Measurements from ENCODE around the gene SUFU. TPM values are rescaled to one million over a fixed set of nuclear protein-coding genes. Genes with fewer than 3 reads are reported as not detected.

SUFU gene
- total RNA-seq, 1 donor from 2014 or later = 3.1 TPM

GRCh38 chr10:102633848-102634247, 130.1 kb downstream of the SUFU start:
- no peak for DNase-seq (ENCODE audit: low read depth in 2 of 2)

- DNase-seq (ENCODE audit: low read depth in 2 of 2) = no peak
Measured at GRCh38 chr10:102634686-102635085, 130.9 kb downstream of the SUFU start.

DNA sequence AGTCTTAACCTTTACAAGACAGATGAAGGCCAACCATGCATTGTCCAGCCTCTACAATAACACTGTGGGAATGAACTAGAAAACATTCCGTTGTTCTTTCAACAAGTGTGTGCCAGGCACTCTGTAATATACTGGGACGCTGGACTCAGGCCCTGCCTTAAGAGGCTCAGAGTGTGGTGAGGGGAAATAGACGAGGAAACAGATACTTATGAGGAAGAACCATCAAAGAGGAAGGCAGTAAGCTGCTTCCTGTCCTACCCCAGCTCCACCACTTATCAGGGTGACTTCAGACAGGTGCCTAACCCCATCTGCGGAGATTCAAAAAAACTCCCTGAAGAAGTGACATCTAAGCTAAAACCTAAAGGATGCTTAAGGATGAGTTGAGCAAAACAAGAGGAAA, 131.6 kb downstream of the SUFU start:
- no peak for DNase-seq (ENCODE audit: low read depth in 2 of 2)

- DNase-seq (ENCODE audit: low read depth in 2 of 2) = no peak
Measured at GRCh38 chr10:102639537-102639936, 135.8 kb downstream of the SUFU start.

GRCh38 chr10:102641402-102641801, 137.6 kb downstream of the SUFU start:
- DNase-seq (ENCODE audit: low read depth in 2 of 2) = no peak

DNA sequence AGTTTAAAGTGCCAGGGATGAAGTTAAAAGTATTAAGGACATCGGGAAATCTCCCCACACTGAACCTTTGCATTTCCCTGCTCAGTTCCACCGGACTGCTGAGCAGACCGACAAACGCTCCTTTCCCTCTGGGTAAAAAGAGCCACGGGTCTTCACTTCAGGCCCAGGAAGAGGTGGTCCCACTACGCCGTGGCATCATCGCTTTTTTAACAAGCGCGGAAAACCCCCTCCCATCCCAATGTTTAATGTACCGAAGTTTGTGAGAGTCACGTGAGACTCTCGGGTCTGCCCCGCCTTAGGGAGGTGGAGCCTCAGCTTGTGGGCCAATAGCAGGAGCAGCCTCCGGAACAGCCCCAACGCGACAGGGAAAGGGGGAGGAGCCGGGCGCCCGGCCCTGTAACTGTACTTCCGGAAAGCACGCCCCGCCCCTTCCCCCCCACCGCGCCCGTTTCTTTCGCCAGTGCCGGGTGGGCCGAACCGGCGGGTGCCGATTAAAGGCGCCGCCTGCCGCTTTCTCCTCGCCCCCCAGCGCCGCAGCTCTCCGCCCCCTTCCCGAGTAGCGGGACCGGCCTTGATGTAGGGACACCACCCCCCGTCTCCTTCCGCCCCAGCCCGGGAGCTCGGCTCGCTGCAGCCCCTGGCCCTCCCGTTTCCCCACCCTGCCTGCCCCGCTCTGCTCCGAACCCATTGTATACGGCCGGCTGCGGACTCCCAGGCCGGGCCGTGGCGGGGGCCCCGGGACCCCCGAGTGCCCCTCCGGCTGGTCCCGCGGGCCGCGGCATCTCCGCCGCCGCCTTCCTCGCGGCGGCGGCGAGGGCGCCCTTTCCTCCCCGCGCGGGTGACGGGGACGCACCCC, 138.3 kb downstream of the SUFU start:
- peak; percentile 93 to 99 for DNase-seq (ENCODE audit: low read depth in 2 of 2)

DNA sequence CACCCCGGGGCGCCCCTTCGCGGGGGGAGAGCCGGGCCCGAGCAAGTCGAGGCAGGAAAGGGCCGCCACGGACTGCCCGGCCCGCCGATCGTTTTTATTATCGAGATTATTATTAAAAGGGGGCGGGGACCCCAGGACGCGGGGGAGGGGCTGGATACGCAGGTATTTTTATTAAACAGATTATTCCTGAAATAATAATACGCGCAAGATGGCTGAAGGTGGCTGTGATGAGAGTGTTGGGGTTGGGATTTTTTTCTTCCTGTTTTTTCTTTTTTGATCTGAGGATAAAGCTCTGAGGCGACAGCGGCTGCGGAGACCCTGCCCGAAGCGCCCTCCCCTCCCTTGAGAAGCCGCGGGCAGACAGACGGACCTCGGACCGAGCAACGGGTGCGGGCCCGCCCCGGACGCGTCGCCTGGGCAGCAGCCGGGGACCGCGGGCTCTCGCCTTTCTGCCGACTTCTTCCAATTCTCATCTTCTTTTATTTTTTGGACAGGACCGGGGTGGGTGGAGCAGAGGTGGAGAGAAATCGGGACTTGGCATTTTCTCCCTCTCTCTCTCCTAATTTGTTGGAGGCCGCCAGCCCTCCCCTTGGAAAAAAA, 139.1 kb downstream of the SUFU start:
- peak; percentile 44 to 67 for DNase-seq (ENCODE audit: low read depth in 2 of 2)

GRCh38 chr10:102643336-102644065, 139.7 kb downstream of the SUFU start:
- peak; percentile 63 to 86 for DNase-seq (ENCODE audit: low read depth in 2 of 2)

GRCh38 chr10:102644066-102644645, 140.4 kb downstream of the SUFU start, which contains the start of gene TRIM8:
Gene TRIM8, plus strand, starts transcription at chr10:102644479. Its CDS starts 139 bp downstream, at chr10:102644618.
- peak in 1 of 2 donors; percentile 59 for DNase-seq (ENCODE audit: low read depth in 2 of 2)

- peak; percentile 60 to 88 for DNase-seq (ENCODE audit: low read depth in 2 of 2)
Measured at GRCh38 chr10:102644646-102645387, 141.0 kb downstream of the SUFU start.

- DNase-seq (ENCODE audit: low read depth in 2 of 2) = peak; percentile 87 to 90
Measured at GRCh38 chr10:102645388-102645740, 141.6 kb downstream of the SUFU start.

- peak; percentile 73 to 95 for DNase-seq (ENCODE audit: low read depth in 2 of 2)
Measured at GRCh38 chr10:102645741-102646609, 142.2 kb downstream of the SUFU start.

- no peak for DNase-seq (ENCODE audit: low read depth in 2 of 2)
Measured at GRCh38 chr10:102646610-102647442, 143.1 kb downstream of the SUFU start.

GRCh38 chr10:102647443-102648268, 143.9 kb downstream of the SUFU start:
- no peak for DNase-seq (ENCODE audit: low read depth in 2 of 2)

GRCh38 chr10:102648269-102648888, 144.6 kb downstream of the SUFU start:
- no peak for DNase-seq (ENCODE audit: low read depth in 2 of 2)

GRCh38 chr10:102648889-102649796, 145.4 kb downstream of the SUFU start:
- DNase-seq (ENCODE audit: low read depth in 2 of 2) = no peak
